HS-27A (cell line): ENCODE data around the gene PGC.

Source experiments
- DNase-seq: peaks from one replicate; pipeline ENCODE4 v3.0.0-alpha.2; 2012; ENCODE audit warnings: low read depth, missing footprints

PGC gene

DNA sequence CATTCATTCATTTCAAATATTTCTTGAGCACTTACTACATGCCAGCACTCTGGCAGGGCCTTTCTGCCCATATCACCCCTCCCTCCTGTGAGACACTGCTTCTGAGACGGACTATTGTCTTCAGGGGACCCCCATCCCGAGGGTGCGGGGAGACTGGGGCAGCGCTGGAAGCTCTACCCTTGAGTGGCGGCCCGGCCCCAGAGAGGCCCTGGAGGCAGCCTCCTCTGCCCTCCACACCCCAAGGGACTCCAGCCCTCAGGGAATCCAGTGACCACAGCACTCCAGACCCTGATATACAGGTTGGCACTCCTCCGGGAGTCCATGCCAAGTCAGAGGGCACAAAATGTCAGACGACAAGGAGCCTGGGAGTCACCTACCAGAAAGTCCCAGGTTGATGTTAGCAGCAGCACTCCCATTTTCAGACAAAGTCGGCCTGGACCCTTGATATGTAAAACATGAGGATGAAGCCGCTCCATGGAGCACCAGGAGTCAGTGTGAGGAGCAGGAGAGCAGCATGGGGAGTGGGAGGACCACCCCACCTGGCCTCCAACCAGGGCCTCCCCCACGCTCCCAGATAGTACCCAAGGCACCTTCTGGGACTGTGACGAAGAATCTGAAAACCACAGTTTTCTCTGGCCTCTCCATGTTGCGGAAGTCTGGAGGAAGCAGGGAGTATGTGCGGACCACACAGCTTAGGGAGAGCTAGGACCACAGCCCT is 32.5 kb downstream of the PGC start:
- no peak for DNase-seq

DNA sequence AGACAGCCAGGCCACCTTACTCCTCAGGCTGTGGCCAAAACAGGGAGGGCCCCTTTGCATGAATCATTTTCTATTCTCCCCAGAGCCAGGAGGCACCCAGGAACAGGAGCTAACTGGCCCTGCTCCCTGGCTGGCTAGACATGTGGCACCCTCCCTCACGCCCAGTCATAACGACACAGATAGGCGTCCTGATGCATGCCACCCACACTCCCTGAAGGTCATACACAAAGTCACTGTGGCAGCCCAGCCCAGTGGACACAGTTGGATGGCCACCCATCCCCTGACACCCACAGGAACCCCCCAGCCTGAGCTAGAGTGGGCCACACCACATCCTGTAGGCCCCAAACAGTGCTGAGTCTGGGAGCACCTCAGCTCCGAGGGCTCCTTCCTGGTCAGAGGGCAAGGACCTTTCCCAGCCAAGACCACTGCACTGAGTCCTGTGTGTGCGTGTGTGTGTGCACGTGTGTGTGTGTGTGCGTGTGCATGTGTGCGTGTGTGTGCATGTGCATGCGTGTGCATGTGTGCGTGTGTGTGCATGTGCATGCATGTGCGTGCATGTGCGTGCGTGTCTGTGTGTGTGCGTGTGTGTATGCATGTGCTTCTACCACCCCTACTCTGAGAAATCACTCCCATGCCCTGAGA is 33.4 kb downstream of the PGC start:
- DNase-seq = no peak

DNA sequence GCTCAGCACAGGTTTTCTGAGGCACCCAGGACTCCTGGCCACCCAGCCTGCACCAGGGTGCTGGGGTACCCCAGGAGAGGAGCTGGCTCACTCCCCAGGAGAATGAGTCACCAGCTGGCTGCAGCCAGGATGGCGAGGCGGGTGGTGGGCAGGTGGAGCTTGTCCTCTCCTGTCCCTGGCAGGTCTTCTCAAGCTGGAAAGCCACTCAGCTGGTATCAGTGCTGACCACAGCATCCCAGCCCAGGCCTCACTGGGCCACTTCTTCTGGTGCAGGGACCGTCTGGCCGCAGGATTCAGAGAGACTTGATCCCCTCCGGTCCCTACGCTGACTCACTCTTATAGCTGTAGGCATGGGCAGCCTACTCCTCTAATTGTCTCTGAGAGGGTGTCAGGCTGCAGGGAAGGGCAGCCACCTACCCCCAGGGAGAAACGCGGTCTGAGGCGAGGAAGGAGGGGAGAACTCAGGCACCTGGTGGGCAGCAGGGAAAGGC is 34.0 kb downstream of the PGC start:
- DNase-seq = peak; percentile 51

DNA sequence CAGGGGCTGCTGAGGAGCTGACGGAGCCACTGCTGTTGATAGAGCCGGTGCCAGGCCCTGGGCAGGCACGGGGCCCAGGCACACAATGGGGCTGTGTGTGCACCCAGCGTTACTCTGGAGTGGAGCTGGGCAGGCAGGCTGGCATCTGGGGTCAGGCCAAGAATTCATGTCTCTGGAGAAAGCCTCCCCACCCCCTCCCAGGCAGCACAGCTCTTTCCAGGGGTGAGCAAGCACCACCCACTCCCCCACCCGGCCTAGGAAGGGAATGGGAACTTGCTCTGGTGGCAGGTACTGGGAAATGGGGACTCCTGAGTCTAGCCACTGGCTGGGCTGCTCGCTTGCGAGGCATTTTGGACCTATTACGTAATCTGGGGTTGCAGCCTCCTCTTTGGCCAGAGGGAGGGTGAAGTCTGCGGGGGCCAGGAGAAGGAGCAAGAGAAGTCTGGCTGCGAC is 34.5 kb downstream of the PGC start:
- DNase-seq = no peak

DNA sequence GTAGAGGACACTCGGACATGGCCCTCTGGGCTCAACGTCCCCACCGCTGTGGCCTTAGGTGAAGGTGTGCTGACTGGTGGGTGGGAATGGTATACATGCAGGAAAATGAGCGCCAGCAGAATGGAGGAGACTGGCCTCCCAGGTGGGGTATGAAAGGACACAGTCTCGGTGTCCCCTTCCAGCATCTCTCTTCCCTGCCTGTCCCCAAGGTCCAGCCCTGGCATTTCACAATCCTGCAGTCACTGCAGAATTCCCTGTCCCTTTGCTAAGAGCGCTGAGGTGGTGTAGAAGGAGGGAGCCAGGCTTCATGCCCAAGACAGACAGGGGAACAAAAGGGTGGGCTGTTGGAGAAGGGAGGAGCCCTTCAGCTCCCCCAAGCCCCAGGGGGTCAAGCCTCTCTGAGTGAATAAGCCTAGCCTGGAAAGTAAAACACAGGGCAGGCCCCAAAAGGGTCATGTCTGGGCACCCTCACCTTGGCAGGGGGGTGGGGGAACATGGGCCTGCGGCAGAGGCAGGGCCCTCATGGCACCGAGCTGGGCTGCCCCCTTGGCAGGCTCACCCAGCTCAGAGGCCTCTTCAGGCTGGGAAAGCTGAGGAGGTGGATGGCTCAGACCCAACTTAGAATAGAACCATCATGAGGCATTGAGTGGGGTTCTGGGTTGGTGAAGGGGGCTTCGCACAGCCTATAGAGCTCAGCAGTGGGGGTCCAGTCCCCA is 35.7 kb downstream of the PGC start:
- DNase-seq = no peak

DNA sequence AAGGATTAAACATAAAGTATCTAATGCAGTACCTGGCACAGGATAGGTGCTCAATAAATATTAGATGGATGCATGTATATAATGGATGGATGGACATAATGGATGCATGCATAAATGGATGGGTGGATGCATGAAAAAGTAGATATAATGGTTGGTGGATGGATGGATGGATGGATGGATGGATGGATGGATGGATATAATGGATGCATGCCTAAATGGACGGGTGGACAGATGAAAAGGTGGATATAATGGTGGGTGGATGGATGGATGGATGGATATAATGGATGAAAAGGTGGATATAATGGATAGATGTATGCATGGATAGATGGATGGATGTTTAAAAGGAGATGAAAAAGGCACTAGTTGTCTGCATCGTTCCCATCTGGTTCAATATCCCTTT is 37.8 kb downstream of the PGC start:
- DNase-seq = no peak

DNA sequence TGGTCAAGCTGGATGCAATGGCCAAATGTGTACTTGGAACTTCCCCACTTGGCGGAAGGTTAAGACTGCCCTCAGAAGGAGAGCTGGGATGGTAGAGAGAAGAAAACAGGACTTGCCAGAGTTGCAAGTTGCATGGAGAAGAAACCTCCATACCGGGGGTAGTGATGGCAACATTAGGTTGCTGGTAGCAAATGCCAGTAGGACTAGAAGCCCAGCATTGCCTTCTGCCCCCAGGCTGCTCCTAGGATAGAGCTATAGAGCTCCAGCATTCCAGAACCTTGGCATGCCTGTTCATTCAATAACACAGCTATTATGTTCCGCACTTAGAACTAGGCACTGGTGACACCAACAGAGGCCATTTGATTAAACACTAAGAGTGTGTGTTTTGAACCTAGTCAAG is 38.3 kb downstream of the PGC start:
- no peak for DNase-seq

DNA sequence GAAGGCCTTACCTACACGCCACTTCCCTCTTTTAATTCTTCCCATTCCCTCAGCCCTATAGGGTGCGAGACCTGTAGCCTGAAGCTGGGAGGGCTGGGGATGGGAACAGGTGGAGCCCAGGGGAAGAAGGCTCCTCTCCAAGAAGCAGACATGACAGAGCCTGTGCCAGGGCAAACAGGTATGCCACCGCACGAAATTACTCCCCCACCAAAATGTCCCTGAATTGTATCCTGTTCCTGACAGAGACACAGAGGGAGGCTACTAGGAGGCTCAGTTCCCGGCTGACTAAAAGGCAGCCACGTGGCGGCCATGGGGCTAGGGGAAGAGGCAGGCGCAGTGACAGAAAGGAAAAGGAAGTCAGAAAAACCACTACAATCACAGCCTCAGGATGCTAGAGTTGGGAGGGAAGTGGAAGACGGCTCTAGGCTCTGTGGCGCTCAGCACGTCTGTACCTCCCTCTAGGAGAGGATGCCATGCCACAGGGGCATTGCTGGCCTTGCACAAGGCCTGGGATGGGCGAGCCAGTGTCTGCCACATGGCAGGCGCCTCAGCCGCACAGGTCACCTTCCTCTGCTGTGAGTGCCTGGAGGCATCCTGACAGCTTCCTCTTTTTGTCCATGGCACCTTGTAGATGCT is 39.5 kb downstream of the PGC start:
- DNase-seq = no peak

DNA sequence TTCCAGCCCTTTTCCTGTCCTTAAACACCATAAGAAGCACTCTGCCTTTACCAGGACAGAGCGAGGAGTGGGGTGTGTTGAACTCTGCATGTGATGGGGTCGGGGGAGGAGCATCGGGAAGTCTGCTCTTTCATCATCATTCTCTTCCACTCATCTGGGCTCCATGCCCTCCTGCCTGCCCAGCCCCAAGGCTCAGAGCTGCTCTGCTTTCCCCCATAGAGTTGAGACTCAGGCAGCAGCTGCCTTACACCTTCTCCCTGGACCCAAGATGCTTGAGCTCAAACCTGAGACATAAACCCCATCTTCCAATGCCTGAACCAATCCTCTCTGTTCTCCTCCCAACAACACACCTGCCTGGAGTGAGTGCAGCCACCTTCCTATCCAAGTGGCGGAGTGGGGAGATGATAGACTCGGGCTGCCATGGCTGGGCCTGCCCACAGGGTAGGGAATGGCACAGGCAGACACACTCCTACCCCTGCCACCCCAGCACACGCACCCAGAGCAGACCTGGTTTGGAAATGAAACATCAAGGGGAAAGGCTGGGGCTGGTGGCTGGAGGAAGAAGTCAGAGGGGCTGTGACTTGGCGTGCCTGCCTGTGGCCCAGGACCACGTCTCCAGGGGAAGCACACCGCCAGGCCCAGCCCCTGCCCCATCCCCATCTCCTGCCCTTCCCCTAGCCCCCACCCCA is 40.2 kb downstream of the PGC start:
- DNase-seq = no peak

DNA sequence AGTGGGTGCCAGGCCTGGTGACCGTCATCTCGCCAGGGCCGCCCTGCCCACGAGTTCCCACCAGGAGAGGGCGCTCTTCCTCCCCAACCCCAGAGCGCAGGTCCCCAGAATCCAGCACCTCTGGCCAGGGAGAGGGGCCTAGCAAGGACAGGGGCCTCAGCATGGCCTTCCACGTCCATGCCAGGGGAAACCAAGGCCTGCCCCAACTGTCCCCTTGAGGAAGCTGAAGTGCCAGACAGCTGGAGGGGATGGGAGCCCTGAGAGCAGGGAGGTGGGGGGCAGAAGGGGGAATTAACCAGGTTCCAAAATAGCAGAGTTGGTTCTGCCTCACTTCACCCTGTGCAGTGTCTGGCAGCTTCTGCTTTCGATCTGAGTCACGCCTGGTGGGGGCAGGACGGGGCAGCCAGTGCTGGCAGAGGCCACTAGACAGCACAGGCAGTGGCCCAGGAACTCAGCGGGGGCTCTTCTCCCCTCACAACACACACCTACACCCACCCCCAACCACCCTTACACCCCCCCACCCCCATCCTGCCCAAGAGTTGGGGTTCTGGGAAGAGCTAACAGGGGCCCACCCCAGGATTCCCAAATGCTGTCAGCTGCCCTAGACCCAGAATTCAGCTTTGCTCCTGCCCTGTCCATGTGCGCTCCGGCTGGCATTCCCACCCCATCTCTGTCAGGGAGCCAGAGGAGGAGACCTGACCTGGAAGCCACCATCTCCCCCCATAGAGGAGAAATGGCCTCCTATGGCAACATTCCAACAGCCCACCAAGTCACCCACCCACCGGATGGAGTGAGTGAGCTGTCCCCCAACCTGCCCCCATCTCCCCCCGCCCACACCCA is 41.0 kb downstream of the PGC start:
- peak; percentile 26 for DNase-seq

DNA sequence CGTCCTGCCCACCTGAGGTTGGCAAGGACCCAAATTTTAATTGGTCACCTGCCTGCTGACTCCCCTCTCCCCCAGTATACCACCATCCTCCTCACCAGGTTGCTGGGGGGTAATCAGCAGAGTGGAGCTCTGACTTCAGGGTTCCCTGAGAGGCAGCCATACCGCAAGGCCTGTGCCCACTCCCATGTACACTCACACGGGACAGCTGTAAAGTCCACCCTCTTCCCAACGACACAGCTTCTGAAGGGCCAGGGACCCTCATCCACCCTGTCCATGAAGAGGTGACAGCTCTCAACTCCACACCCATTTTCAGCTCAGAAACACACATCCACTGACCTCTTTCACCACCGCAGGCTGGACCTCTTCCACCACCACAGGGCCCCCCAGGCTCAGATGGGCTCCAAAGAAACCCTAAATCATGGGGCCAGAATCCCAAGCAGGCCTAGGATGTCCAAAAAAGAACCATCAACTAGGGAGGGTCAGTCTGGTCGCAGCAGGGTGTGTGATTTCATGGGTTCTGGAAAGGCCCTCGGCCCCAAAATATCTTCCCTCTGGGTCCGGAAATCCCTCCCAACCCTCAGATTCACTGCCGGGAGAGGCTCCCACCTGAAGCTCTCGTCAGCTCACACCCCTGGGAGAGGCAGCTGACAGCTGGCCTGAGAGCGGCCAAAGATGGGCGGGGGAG is 41.7 kb downstream of the PGC start:
- no peak for DNase-seq

DNA sequence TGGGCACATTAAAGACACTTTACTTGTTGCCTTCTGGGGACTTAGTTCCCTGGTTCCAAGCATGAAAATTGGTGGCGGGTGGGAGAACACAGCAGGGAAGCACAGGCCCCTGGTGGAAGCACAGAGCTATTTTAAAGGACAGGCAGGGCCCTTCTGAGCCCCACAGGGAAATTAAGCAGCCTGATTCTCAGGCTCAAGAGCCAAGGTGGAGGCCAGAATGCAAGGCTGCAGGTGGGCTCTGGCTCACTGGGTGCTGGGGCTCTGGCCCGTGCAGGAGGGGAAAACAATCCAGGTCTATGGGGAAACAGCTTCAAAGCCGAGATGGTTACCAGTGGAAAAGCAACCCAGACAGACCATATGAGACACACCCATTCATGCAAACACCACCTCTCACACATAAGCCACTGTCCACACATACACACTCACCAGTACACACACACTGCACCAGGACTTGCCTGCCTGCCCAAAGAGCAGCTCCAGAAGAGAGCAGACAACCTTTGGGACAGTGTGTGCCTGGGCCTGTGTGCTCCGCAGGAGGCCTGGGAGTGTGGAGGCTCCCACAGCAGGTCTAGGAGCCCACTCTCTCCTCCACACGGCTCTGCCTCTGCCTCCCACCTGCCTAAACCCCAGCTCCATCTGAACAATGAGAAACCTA is 42.4 kb downstream of the PGC start:
- DNase-seq = no peak

DNA sequence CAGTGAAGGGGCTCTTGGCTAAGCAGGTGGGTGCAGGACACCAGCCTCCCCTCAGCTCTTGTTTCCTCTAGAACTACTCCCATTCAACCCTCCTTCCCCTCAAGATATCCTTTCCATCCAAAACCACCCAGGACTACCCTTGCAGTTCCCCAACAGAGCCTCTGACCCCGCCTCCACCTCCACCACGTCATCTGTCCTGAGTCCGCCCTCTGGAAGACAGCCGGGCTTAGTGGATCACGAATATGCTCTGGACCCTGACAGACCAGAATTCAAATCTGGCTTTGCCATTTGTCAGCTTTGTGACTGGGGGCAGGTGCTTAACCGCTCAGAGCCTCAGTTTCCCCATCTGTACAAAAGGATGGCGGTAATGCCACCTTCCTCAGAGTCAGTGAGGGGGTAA is 43.2 kb downstream of the PGC start:
- DNase-seq = no peak

DNA sequence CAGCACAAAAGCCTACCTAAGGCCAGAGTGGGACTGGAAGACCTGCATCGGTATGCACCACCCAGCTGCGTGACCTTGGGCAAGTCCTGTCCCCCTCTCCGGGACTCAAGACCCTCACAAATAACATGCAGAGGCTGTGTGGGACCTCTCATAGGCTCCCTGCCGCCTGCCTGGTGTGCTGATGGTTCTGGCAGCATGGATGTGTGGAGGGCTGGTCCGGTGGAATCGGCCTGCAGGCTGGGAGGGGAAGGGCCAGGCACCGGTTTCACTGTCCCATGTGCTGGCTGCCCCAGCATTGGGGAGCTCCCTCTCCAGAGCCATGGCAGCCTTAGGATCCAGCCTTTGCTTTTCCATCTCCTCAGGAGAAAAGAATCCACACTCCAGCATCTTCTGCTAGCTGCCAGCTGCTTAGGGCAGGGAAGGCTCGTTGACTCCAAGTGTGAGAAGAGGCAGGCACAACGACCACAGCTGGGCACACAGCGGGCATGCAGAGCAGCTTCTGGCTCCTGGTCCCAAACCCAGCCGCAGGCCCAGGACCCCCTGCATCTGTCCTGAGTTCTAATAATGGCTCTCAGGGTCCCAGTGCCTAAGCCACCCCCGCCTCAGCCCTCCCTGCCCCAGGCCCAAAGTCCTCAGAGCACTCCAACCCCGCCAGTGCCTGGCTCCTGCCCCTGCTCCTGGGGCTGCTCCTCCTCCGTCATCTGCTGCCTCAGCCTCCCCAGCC is 44.3 kb downstream of the PGC start:
- DNase-seq = no peak

DNA sequence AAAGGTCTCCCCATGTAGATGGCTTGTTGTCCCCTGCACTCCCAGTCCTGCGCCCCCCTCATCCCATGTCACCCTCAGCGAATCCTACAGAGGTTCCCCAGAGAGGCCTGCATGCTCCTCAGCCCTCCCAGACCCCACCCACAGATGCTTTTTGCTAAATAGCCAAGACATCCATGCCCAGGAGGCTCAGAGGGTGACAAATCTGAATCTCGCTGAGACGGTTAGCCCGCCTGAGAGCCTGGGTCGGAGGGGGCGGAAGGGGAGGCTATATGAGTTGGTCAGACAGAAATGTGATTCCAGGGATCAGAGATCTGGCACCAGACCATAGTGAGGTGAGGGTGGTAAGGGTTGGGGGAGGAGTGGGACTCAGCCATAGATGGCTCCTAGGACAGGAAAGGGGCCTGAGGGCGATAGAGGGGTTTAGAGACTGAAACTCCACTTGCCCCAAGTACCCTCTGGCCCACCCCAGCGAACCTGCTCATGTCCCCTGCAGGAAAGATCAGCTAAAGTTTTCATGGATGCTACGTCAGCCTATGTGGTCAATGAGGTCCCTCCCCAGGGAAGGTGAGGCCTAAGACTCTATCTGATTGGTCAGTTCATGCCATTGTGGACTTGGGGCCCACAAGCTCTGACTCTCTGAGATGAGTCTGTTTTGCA is 45.0 kb downstream of the PGC start:
- DNase-seq = no peak

DNA sequence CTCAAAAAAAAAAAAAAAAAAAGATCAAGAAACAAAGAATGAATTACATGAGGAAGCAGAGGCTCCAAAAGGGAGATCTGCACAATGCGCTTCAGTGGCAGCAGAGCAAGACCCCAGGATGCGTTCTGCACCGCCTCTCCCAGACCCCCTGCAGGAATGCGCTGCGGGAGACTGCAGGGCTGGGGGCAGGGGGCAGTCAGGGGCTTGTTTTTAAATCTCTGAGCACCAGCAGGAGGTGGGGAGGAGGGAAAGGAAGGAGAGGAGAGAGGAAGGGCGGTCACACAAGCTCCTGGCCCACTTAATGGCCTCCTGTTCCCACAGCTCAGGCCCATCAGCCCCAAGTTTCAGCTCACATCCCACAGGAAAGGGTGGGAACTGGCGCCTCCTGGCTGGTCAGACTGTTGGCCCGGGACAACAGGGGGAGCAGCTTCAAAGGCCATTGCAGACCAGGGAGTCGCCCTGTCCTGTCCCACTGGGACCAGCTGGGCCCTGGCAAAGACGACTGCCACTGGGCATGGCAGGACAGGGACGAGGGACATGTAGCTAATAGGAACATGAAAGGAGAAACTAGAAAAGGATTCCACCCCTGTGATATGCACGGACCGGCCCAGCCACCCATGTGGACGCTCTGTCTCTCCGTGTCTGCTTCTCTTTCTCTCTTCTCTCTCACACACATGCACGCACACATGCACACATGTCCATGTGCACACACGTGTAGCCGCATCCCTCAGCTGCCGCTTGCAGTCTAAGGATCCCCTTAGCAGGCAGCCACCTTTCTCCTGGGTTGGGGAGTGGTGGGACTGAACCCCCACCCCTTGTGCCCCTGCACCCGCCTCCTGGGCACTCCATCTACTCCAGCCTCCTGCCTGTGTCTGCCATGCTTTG is 46.5 kb downstream of the PGC start:
- DNase-seq = no peak

DNA sequence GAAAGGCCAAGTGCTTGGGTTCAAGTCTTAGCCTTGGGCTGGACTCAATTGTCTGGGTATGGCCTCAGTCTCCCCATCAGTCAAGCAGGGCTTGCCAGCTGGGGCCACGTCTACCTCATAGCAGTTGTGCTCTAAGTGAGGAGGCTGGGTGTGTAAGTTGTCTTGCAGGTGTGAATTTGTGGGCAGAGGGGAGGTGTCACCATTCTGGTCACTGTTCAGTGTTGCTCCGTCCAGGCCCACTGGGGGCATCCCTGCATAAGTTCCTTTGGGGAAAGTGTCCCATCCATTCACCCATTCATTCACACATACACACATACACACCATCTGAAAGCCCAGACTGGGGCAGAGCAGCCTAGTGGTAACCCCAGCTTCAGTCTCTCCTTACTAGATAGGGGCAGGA is 48.1 kb downstream of the PGC start:
- no peak for DNase-seq
